Femur (tissue), 1 donor: ENCODE results near the gene NHSL2.
A peak's percentile ranks its signal among the peaks of the same experiment; 100 is the strongest.
"Not testable (repeated sequence)": the region's sequence is repeated elsewhere in the genome, so short reads cannot be mapped to it uniquely, and the experiment has no call there.

ENCODE experiments used
- DNase-seq: peaks from one replicate; pipeline ENCODE4 v3.0.0-alpha.2; 2017

NHSL2 gene

GRCh38 chrX:72045552-72046277 lies 135.1 kb downstream of the NHSL2 start:
- DNase-seq, result peak; percentile 16

GRCh38 chrX:72046447-72046846 lies 135.8 kb downstream of the NHSL2 start:
- peak; percentile 2 for DNase-seq

GRCh38 chrX:72048510-72049455 lies 138.1 kb downstream of the NHSL2 start:
- peak; percentile 18 for DNase-seq

- DNase-seq, result peak; percentile 10
Observed at GRCh38 chrX:72050011-72050410, 139.4 kb downstream of the NHSL2 start.

GRCh38 chrX:72051589-72051988 lies 140.9 kb downstream of the NHSL2 start:
- DNase-seq, result peak; percentile 7

- peak; percentile 9 for DNase-seq
Observed at GRCh38 chrX:72052415-72053090, 141.9 kb downstream of the NHSL2 start.

GRCh38 chrX:72053508-72053907 lies 142.9 kb downstream of the NHSL2 start:
- peak; percentile 5 for DNase-seq

GRCh38 chrX:72054779-72055489 lies 144.3 kb downstream of the NHSL2 start:
- peak; percentile 3 for DNase-seq

- DNase-seq, result peak; percentile 11
Observed at GRCh38 chrX:72057331-72057730, 146.7 kb downstream of the NHSL2 start.

- no peak for DNase-seq
Observed at GRCh38 chrX:72057849-72058248, 147.2 kb downstream of the NHSL2 start.

GRCh38 chrX:72058346-72058745 lies 147.7 kb downstream of the NHSL2 start:
- not testable (repeated sequence) for DNase-seq

GRCh38 chrX:72060196-72060920 lies 149.7 kb downstream of the NHSL2 start:
- DNase-seq, result no peak

- no peak for DNase-seq
Observed at GRCh38 chrX:72060921-72061490, 150.4 kb downstream of the NHSL2 start.

- peak; percentile 28 for DNase-seq
Observed at GRCh38 chrX:72062916-72063315, 152.3 kb downstream of the NHSL2 start.

GRCh38 chrX:72069350-72070160 lies 158.9 kb downstream of the NHSL2 start:
- no peak for DNase-seq

GRCh38 chrX:72071213-72071612 lies 160.6 kb downstream of the NHSL2 start:
- no peak for DNase-seq

- DNase-seq, result no peak
Observed at GRCh38 chrX:72073633-72074032, 163.0 kb downstream of the NHSL2 start.

- DNase-seq, result no peak
Observed at GRCh38 chrX:72078411-72078810, 167.8 kb downstream of the NHSL2 start.

GRCh38 chrX:72079607-72080006 lies 169.0 kb downstream of the NHSL2 start:
- peak; percentile 49 for DNase-seq

- DNase-seq, result no peak
Observed at GRCh38 chrX:72080150-72080549, 169.5 kb downstream of the NHSL2 start.

GRCh38 chrX:72080800-72081199 lies 170.2 kb downstream of the NHSL2 start:
- DNase-seq, result no peak
